Activated B cell treated with CpG ODN at 0.5 μM for 24 hours (primary cell): ENCODE measurements around the gene SNX32. TPM values are rescaled to one million over a fixed set of nuclear protein-coding genes. Genes with fewer than 3 reads are reported as not detected.
A peak's percentile ranks its signal among the peaks of the same experiment; 100 is the strongest.

Experiments used
- ATAC-seq: fragments of 200-7000 bp; cut with Tn5 transposase; one replicate; pipeline ENCODE4 v1.10.0; 2021; ENCODE audit warnings: low read depth, mild to moderate bottlenecking, moderate library complexity
- CTCF ChIA-PET: fragments of 350-600 bp; sonication (Branson Sonifier 250); formaldehyde crosslinking; loops from one replicate; lab custom pipeline; 2021; ENCODE audit warnings: antibody characterized with exemption; lab: Charles Lee
- POLR2A ChIA-PET: fragments of 350-600 bp; sonication (Branson Sonifier 250); formaldehyde crosslinking; loops from one replicate; lab custom pipeline; 2021; ENCODE audit warnings: antibody characterized with exemption; lab: Charles Lee
- DNase-seq: peaks from one replicate; pipeline ENCODE4 v3.0.0; 2022
- H3K27ac Mint-ChIP-seq: one replicate; pipeline ENCODE4 v1.8.0; 2020; ENCODE audit warnings: mixed read lengths
- H3K27me3 Mint-ChIP-seq: one replicate; pipeline ENCODE4 v1.8.0; 2021; ENCODE audit warnings: mixed read lengths
- H3K36me3 Mint-ChIP-seq: one replicate; pipeline ENCODE4 v1.8.0; 2021; ENCODE audit warnings: low read depth, mixed read lengths
- H3K4me1 Mint-ChIP-seq: one replicate; pipeline ENCODE4 v1.8.0; 2021; ENCODE audit warnings: mixed read lengths
- H3K4me3 Mint-ChIP-seq: one replicate; pipeline ENCODE4 v1.8.0; 2020; ENCODE audit warnings: mild to moderate bottlenecking, mixed read lengths
- H3K9me3 Mint-ChIP-seq: one replicate; pipeline ENCODE4 v1.8.0; 2020; ENCODE audit warnings: mixed read lengths
- intact Hi-C: fragments of 100-400 bp; cut with micrococcal nuclease; formaldehyde crosslinking; loops from one replicate; pipeline ENCODE4 v1.15.1; 2024
- total RNA-seq: library from RNA; stranded (reverse); gene quantifications from 2 replicates; pipeline ENCODE4 v1.2.3, GENCODE V29; 2022
- TF ChIP-seq, protein P1 (sequence below): fragments of 200-600 bp; IDR thresholded peaks from one replicate; pipeline ENCODE4 v1.8.0; 2022; ENCODE audit warnings: antibody characterized with exemption, mild to moderate bottlenecking

The SNX32 gene
- total RNA-seq, 1 donor from 2014 or later: 1.0 TPM

DNA sequence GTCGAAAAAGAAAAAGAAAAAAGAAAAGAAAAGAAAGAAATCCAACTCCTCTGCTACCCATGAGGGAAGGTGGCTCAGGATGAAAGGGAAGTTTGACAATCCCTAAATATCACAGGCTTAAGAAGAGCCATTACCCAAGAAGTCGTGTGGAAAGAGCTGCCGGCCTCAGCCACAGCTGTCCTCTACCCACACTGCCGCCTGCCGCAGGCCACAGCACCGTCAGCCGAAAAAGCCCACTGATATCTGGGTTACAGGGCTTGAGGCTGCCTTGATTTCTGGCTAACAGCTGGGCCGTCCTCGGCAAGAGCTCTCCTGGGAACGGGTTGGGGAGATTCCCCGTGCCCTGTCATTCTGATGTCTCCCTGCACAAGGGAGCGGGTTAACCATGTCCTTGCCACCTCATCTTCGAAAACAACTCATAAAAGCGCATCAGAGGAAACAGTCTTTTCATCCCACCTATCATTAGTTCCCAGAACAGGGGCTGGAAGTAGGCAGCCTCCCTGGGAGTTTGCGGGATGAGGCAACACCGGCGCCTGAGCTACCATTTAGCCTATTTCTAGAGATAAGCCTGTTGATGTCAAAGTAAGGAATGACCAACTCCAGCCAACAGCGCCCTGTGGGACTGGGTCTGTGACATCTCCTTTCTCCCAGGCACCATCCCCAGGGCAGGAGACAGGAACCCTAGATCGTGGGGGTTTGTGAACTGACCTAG, 21.8 kb upstream of the SNX32 start:
- H3K27me3 Mint-ChIP-seq: no peaks in the 10 kb centered on the region
- intact Hi-C loops: no loop called here
- H3K27ac Mint-ChIP-seq: no peak overlapping the region
- no peaks in the 10 kb centered on the region for H3K9me3 Mint-ChIP-seq
- ChIA-PET CTCF (interaction anchor here (1.5 kb wide), 1 partner anchor 32 kb away, joined by 6 read pairs; the partner anchor contains the start of gene AP5B1), POLR2A (interaction anchor here (0.7 kb wide), 1 partner anchor 21 kb away, joined by 4 read pairs; no protein-coding TSS in a partner anchor)
- DNase-seq (no peak), ATAC-seq (no peak)
- H3K4me1 Mint-ChIP-seq: peaks cover 3% of the 10 kb centered on the region
- no peak overlapping the region for H3K4me3 Mint-ChIP-seq
- no peaks in the 10 kb centered on the region for H3K36me3 Mint-ChIP-seq
- TF ChIP-seq, protein P1, sequence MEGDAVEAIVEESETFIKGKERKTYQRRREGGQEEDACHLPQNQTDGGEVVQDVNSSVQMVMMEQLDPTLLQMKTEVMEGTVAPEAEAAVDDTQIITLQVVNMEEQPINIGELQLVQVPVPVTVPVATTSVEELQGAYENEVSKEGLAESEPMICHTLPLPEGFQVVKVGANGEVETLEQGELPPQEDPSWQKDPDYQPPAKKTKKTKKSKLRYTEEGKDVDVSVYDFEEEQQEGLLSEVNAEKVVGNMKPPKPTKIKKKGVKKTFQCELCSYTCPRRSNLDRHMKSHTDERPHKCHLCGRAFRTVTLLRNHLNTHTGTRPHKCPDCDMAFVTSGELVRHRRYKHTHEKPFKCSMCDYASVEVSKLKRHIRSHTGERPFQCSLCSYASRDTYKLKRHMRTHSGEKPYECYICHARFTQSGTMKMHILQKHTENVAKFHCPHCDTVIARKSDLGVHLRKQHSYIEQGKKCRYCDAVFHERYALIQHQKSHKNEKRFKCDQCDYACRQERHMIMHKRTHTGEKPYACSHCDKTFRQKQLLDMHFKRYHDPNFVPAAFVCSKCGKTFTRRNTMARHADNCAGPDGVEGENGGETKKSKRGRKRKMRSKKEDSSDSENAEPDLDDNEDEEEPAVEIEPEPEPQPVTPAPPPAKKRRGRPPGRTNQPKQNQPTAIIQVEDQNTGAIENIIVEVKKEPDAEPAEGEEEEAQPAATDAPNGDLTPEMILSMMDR: no peak

DNA sequence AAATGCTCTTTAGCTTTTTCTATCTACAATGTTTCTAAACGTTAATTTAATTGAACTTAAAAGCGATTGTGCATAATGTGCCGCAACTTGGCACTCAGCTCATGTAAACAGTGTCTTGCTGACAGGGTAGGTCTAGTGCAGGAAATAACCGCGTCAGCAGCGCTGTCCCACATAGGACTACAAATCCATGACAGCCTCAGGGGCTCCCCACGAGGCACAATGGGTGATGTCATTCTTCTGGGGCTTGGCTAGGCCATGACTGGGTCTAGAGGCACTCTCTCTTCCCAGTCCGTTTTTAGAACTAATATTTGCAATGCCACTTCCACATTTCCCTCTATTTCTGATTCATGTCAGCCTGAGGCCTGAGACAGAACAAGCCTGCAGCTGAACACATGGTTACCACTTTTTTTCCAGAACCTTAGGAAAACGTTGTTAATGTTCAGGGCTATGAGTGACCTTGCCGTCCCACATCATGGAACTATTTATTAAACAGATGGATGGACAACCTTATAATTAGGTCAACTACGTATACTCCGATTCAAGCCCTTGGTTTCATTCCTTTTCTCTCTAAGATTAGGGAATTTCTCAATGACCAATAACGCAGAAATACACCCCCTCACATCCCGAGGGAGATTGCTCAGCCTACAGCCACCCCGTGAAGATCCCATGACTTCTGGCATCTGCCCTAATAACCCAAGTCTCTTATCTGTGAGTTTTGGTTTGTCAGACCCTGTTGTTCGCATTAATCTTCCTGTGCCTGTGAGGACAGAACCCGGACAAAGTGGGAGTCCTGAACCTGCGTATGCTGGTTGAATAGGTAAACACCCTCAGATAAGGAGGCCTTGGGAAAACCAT, 19.4 kb upstream of the SNX32 start:
- Mint-ChIP-seq H3K9me3 (no peaks in the 10 kb centered on the region), H3K4me1 (peaks cover 14% of the 10 kb centered on the region), H3K27ac (no peak overlapping the region), H3K27me3 (no peaks in the 10 kb centered on the region), H3K36me3 (no peaks in the 10 kb centered on the region), H3K4me3 (no peak overlapping the region)
- no peak for DNase-seq
- no peak for ATAC-seq
- TF ChIP-seq, protein P1: no peak
- intact Hi-C loops: no loop called here
- ChIA-PET POLR2A (interaction anchor here (0.6 to 1.2 kb wide), 2 partner anchors 23 to 178 kb away, joined by 5 to 6 read pairs; no protein-coding TSS in a partner anchor), CTCF (interaction anchor here (1.0 to 6.1 kb wide), 2 partner anchors 34 to 35 kb away, joined by 3 to 62 read pairs; partner anchors contain the start of gene AP5B1)

DNA sequence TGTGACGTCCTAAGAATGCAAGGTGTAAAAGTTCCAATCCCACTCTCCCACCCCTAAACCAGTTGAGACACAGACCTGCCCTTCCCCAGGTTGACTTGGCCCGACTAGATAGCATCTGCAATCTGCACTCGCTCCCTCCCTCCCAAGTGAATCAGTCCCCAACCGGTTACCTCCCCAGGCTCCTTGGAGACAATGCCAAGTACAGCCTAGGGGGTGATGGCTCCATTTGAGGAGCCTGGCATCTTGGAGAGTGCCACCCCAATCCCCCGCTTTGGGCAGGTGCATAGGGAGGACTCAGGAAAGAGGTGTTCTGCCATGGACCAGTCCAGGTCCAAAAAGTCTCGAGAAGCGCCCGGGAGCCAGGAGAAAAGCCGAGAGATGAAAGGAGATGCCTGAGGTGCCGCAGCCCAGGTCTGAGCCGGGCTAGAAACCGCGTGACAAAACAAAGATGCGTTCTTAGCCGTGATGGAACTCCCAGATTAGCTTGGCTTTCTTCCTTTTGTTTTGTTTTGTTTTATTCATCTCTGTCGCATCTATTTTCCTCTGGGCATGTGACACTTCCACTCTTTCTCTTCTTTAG, 18.7 kb upstream of the SNX32 start:
- TF ChIP-seq, protein P1: no peak
- ATAC-seq (no peak), DNase-seq (no peak)
- Mint-ChIP-seq H3K36me3 (no peaks in the 10 kb centered on the region), H3K9me3 (no peaks in the 10 kb centered on the region), H3K4me3 (no peak overlapping the region), H3K27me3 (no peaks in the 10 kb centered on the region), H3K4me1 (peaks cover 14% of the 10 kb centered on the region), H3K27ac (peak overlapping the region; percentile 9)
- intact Hi-C loops: no loop called here
- POLR2A ChIA-PET: no interaction called here
- CTCF ChIA-PET: interaction anchor here (0.6 to 6.1 kb wide), 3 partner anchors 23 to 189 kb away, joined by 3 to 62 read pairs (median 3); partner anchors contain the start of gene AP5B1

DNA sequence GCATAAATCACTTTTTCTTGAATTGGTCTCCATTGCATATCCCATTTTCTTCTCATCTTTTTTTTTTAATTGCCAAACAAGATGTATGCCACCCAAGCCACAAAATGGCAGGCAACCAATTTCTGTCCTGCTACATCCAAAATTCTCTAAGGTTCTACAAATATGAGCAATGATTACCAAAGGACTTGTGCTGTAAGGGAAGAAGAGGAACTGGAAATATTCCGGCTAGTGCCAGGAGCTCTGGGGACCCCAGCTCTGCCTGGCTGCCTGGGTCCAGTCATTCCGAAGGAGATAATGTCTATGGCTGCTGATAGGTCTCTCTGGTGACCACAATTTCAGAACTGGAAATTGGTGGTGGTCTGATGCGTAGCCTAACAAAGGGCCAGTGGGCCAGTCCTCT, 17.1 kb upstream of the SNX32 start:
- TF ChIP-seq, protein P1: no peak
- no peak for DNase-seq
- Mint-ChIP-seq H3K36me3 (no peaks in the 10 kb centered on the region), H3K27me3 (no peaks in the 10 kb centered on the region), H3K9me3 (no peaks in the 10 kb centered on the region), H3K4me1 (peaks cover 14% of the 10 kb centered on the region), H3K27ac (no peak overlapping the region), H3K4me3 (no peak overlapping the region)
- ChIA-PET CTCF (interaction anchor here (0.7 to 6.1 kb wide), 8 partner anchors 16 to 111 kb away, joined by 3 to 62 read pairs (median 7); partner anchors contain the start of genes AP5B1 and KAT5), POLR2A (interaction anchor here (0.6 to 3.4 kb wide), 6 partner anchors 11 to 176 kb away, joined by 3 to 26 read pairs (median 8); partner anchors contain the start of genes AP5B1, KAT5 and RNASEH2C)
- intact Hi-C loops: no loop called here
- no peak for ATAC-seq
